ENCODE results near the gene C3orf18. TPM values are rescaled to one million over a fixed set of nuclear protein-coding genes. Genes with fewer than 3 reads are reported as not detected.

C3orf18 gene
- total and polyA plus RNA-seq, 7 donors = 7.3 to 30.1 (median 17.0) TPM

DNA sequence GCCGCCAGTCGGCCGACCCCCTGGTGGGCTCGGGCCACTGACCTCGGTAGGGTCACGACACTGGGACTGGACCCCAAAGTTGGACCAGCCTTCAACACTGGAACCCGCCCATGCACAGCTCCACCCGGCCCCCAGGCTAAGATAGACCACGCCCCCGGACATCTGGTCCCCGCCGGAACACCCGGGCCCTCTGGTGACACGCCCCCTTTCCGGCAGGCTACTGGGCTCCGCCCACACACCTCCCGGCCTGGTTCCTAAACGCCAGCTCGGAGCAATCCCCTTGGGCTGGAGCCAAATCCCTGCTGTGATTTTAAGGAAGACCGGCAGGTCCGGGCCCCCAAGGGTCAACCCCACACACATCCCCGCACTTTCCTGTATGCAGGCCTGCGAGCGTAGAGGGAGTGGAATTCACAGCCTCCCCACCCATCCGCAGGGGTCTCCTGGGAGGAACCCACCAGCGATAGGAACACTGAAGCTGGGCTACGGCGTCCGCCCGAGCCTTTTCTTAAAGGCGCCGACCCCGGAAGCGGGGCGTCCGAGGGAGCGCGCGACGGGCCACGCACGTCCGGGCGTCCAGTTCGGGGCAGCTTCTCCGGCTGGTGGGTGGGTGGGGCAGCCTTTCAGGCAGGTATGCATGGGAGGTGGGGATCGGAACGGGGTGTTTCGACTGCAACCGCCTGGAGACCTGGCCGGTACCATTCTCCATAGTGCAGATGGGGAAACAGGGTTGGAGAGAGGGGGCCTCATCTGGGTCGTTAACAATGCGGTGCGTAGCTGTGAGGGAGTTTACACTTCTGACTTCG, 1.6 kb upstream of the C3orf18 start, which contains the start of gene HEMK1:
Gene HEMK1 (plus strand): TSS at position 576 of the 803 bp plus-strand sequence. CDS start 1,583 bp downstream, outside the sequence.
- peak; percentile 97 to 99 for DNase-seq
- peaks cover 15% of the 10 kb centered on the region for H3K4me1 ChIP-seq
- peaks cover 0 to 25% of the 10 kb centered on the region in 2 donors for H3K36me3 ChIP-seq (ENCODE audit: insufficient read depth in 1 of 2, low read depth in 1 of 2)
- ATAC-seq = peak; percentile 86 to 90 (median 88)
- H3K9me3 ChIP-seq = no peaks in the 10 kb centered on the region
- peak within 1 kb of the TSS; percentile 81 for H3K4me3 ChIP-seq
- H3K27me3 ChIP-seq (ENCODE audit: insufficient read depth in 3 of 3, low read length in 2 of 3) = no peaks in the 10 kb centered on the region
- peak within 1 kb of the TSS; percentile 89 for H3K27ac ChIP-seq
- TF ChIP-seq, protein P1, sequence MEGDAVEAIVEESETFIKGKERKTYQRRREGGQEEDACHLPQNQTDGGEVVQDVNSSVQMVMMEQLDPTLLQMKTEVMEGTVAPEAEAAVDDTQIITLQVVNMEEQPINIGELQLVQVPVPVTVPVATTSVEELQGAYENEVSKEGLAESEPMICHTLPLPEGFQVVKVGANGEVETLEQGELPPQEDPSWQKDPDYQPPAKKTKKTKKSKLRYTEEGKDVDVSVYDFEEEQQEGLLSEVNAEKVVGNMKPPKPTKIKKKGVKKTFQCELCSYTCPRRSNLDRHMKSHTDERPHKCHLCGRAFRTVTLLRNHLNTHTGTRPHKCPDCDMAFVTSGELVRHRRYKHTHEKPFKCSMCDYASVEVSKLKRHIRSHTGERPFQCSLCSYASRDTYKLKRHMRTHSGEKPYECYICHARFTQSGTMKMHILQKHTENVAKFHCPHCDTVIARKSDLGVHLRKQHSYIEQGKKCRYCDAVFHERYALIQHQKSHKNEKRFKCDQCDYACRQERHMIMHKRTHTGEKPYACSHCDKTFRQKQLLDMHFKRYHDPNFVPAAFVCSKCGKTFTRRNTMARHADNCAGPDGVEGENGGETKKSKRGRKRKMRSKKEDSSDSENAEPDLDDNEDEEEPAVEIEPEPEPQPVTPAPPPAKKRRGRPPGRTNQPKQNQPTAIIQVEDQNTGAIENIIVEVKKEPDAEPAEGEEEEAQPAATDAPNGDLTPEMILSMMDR (IDR thresholded peaks at IDR 0.05) = no peak
- 0 to 1% (median 0%) methylated on average over 50 to 55 of the region's 55 CpGs for WGBS, 3 donors
- intact Hi-C loops (cut with DNase I) = loop anchor here in 1 of 2 donors (5.0 kb wide), 1 partner anchor 88 kb away; no protein-coding TSS in a partner anchor

DNA sequence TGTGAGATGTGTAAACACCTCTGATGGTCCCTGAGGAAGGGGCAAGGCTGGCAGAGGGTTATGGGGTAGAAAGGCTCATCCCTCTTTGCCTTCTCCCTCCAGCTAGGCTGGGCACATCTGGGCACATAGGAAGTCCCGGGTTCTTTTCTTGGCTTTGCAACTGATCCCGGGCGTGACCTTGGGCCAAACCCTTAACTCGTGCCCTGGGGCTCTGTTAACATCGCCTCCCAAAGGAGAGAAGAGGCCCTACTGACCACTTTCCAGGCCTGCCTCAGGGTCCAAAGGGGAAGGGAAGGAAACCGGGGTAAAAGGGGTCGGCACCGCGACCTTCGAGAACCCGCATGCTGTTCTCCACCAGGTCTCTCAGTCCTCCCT, 549 bp downstream of the C3orf18 start:
- intact Hi-C loops (cut with DNase I) = loop anchor here in 1 of 2 donors (5.0 kb wide), 1 partner anchor 90 kb away; no protein-coding TSS in a partner anchor
- Histone ChIP-seq H3K4me1 (peaks cover 6% of the 10 kb centered on the region), H3K4me3 (peak overlapping the region; percentile 81), H3K27me3 (ENCODE audit: insufficient read depth in 3 of 3, low read length in 2 of 3) (no peaks in the 10 kb centered on the region), H3K9me3 (no peaks in the 10 kb centered on the region), H3K36me3 (ENCODE audit: insufficient read depth in 1 of 2, low read depth in 1 of 2) (peaks cover 0 to 12% of the 10 kb centered on the region in 2 donors), H3K27ac (peak overlapping the region; percentile 89)
- WGBS, 3 donors = 3 to 15% (median 6%) methylated on average over 10 to 11 of the region's 11 CpGs
- DNase-seq = no peak
- ATAC-seq = peak in 1 of 4 donors; percentile 0
- TF ChIP-seq, protein P1 (IDR thresholded peaks at IDR 0.05) = no peak

DNA sequence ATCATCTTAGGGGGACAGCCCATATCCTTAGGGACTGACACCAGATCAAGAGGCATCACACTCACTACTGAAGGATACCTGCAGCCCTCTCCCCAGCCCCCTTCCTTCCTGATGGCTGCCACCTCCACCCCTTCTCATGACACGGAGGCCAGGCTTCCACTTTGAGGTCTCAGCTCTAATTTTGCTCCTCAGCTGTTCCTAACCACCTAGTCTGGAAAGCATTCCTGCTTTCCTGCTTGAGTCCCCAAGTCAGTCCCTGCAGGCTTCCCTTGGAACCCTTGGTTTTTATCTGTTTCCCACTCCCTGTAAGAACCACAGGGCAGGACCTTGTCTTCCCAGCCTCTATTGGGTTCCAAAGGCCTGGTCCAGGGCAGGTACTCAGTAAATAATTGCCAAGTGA, 3.2 kb downstream of the C3orf18 start:
- intact Hi-C loops (cut with DNase I) = no loop called here
- H3K27ac ChIP-seq = no peak overlapping the region
- ATAC-seq (no peak), DNase-seq (no peak)
- TF ChIP-seq, protein P1 (IDR thresholded peaks at IDR 0.05) = no peak
- no peak overlapping the region for H3K4me3 ChIP-seq
- no peaks in the 10 kb centered on the region for H3K9me3 ChIP-seq
- whole genome bisulfite sequencing, 3 donors = 78 to 83% (median 82%) methylated on average over 1 of the region's 1 CpG
- H3K36me3 ChIP-seq (ENCODE audit: insufficient read depth in 1 of 2, low read depth in 1 of 2) = peaks cover 0 to 12% of the 10 kb centered on the region in 2 donors
- peaks cover 7% of the 10 kb centered on the region for H3K4me1 ChIP-seq
- H3K27me3 ChIP-seq (ENCODE audit: insufficient read depth in 3 of 3, low read length in 2 of 3) = no peaks in the 10 kb centered on the region

DNA sequence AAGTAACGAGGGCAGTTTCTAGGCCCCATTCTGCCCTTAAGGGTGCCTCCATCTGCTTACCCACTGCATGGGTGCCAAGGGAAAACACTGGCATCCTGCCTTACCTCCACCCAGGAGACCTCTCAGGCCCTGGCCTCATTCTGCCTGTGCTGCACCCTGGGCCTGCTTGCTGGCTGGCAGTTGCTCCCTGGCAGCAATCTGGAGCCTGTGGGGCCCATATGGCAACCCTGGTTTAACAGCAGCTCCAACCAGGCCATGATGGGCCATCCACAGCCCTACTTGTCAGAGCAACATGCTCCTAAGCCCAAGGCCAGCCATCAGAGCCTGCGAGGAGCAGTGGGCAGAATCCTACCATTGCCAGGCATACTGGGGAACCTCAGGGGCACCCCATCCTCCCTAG, 3.7 kb downstream of the C3orf18 start:
- Histone ChIP-seq H3K4me3 (no peak overlapping the region), H3K27me3 (ENCODE audit: insufficient read depth in 3 of 3, low read length in 2 of 3) (no peaks in the 10 kb centered on the region), H3K27ac (no peak overlapping the region), H3K36me3 (ENCODE audit: insufficient read depth in 1 of 2, low read depth in 1 of 2) (peaks cover 0 to 12% of the 10 kb centered on the region in 2 donors), H3K4me1 (peaks cover 7% of the 10 kb centered on the region), H3K9me3 (no peaks in the 10 kb centered on the region)
- intact Hi-C loops (cut with DNase I) = no loop called here
- WGBS, 3 donors = 73 to 95% (median 79%) methylated on average over 2 of the region's 2 CpGs
- TF ChIP-seq, protein P1 (IDR thresholded peaks at IDR 0.05) = no peak
- ATAC-seq (no peak), DNase-seq (no peak)

Data from psoas muscle (tissue), 8 donors.